Endothelial cell of umbilical vein (primary cell): ENCODE measurements around the gene ZNF543. TPM values are rescaled to one million over a fixed set of nuclear protein-coding genes. Genes with fewer than 3 reads are reported as not detected.

Experiments
- BruUV-seq: library from RNA; stranded (reverse); fragments of 400-500 nt; replicated peaks from 2 replicates; lab custom pipeline; 2021; lab: Mats Ljungman, UMichigan
- CTCF ChIA-PET: fragments of 300-600, 350-600 bp; sonication (Branson Sonifier 250); formaldehyde crosslinking; loops from one replicate; lab custom pipeline; 2021; ENCODE audit warnings: antibody characterized with exemption, inconsistent platforms; lab: Charles Lee
- POLR2A ChIA-PET: fragments of 300-600, 350-600 bp; sonication (Branson Sonifier 250); formaldehyde crosslinking; loops from one replicate; lab custom pipeline; 2021; ENCODE audit warnings: antibody characterized with exemption, inconsistent platforms; lab: Charles Lee
- DNase-seq: peaks from one replicate; pipeline ENCODE4 v3.0.0-alpha.2; 2011; ENCODE audit warnings: low read depth, low spot score
- FAIRE-seq: peaks from 2 replicates; lab custom pipeline; 2011; peaks lifted over from hg19 to GRCh38; lab: Jason Lieb, UNC
- H2AFZ ChIP-seq: 2 replicates; pipeline ENCODE4 v1.6.0; 2012; ENCODE audit warnings: low read depth, low read length, control low read depth, inconsistent platforms
- H3K27ac ChIP-seq: 2 replicates; pipeline ENCODE4 v1.5.1; 2011; ENCODE audit warnings: low read depth, mild to moderate bottlenecking, control low read depth, low read length, moderate library complexity; ENCODE audit not compliant: insufficient read depth
- H3K27me3 ChIP-seq, 2 experiments: 2 replicates each; pipeline versions ENCODE4 v1.6.0 to v1.6.1; 2011; ENCODE audit warnings: low read length in 2 of 2, mixed read lengths in 1 of 2; ENCODE audit not compliant: control insufficient read depth in 2 of 2, insufficient read depth in 2 of 2
- H3K36me3 ChIP-seq, 2 experiments: 2 replicates in 1 of 2; 3 replicates in 1 of 2; pipeline ENCODE4 v1.5.1; 2011; ENCODE audit warnings: low read length in 2 of 2, mild to moderate bottlenecking in 1 of 2, moderate library complexity in 1 of 2; ENCODE audit not compliant: control insufficient read depth in 2 of 2, insufficient read depth in 2 of 2; ENCODE audit errors: extremely low read depth in 1 of 2
- H3K4me1 ChIP-seq: 3 replicates; pipeline ENCODE4 v1.5.1; 2011; ENCODE audit warnings: mild to moderate bottlenecking, low read length; ENCODE audit not compliant: control insufficient read depth, insufficient read depth; ENCODE audit errors: extremely low read depth
- H3K4me2 ChIP-seq: 2 replicates; pipeline ENCODE4 v1.6.1; 2011; ENCODE audit warnings: low read length, control low read depth, mixed read lengths; ENCODE audit not compliant: insufficient read depth
- H3K4me3 ChIP-seq, 3 experiments: fragments of 200-600 bp in 1 of 3; sonication (generic), shearing (Covaris generic) in 1 of 3; replicated peaks in 1 of 3; 2 replicates each; pipeline ENCODE4 v1.5.1; 2011 to 2016; ENCODE audit warnings: control low read depth in 3 of 3, low read length in 3 of 3, mild to moderate bottlenecking in 2 of 3, inconsistent platforms in 1 of 3, low read depth in 1 of 3, moderate library complexity in 1 of 3; ENCODE audit not compliant: insufficient read depth in 1 of 3
- H3K79me2 ChIP-seq: 2 replicates; pipeline ENCODE4 v1.6.0; 2012; ENCODE audit warnings: low read length, inconsistent platforms; ENCODE audit not compliant: control insufficient read depth, insufficient read depth
- H3K9ac ChIP-seq: replicated peaks from 2 replicates; pipeline ENCODE3; 2011; ENCODE audit warnings: low read length, control low read depth; ENCODE audit not compliant: insufficient read depth; ENCODE audit errors: extremely low read depth
- H3K9me1 ChIP-seq: replicated peaks from 3 replicates; pipeline ENCODE4 v1.6.0; 2011; ENCODE audit warnings: mild to moderate bottlenecking, low read length; ENCODE audit not compliant: control insufficient read depth, insufficient read depth; ENCODE audit errors: extremely low read depth
- H3K9me3 ChIP-seq: replicated peaks from 2 replicates; pipeline ENCODE4 v1.5.1; 2012; ENCODE audit warnings: low read length, inconsistent platforms; ENCODE audit not compliant: control insufficient read depth, insufficient read depth
- H4K20me1 ChIP-seq: replicated peaks from 2 replicates; pipeline ENCODE3; 2011; ENCODE audit warnings: mild to moderate bottlenecking, low read length; ENCODE audit not compliant: control insufficient read depth, insufficient read depth; ENCODE audit errors: extremely low read depth
- CTCF ChIP-seq, 2 donors: IDR thresholded peaks; 1 replicate in 1 of 2; 2 replicates in 1 of 2; pipeline ENCODE4 v1.5.1; 2011; ENCODE audit warnings: low read length in 2 of 2, mild to moderate bottlenecking in 2 of 2, moderate library complexity in 2 of 2, control low read depth in 1 of 2, inconsistent platforms in 1 of 2, low read depth in 1 of 2; ENCODE audit not compliant: insufficient read depth in 1 of 2; ENCODE audit errors: extremely low read depth in 1 of 2
- EZH2 ChIP-seq: IDR thresholded peaks from 2 replicates; pipeline ENCODE4 v1.6.1; 2012; ENCODE audit warnings: borderline replicate concordance, low read depth, mild to moderate bottlenecking, moderate library complexity, low read length, inconsistent platforms; ENCODE audit not compliant: severe bottlenecking
- FOS ChIP-seq: IDR thresholded peaks from 2 replicates; pipeline ENCODE4 v1.6.1; 2011; ENCODE audit warnings: mild to moderate bottlenecking, low read length, moderate library complexity, borderline replicate concordance; ENCODE audit not compliant: insufficient read depth
- GATA2 ChIP-seq: IDR thresholded peaks from 2 replicates; pipeline ENCODE4 v1.7.0; 2011; ENCODE audit warnings: low read depth, mild to moderate bottlenecking, moderate library complexity, mixed read lengths, low read length; ENCODE audit not compliant: insufficient read length, insufficient read depth
- JUN ChIP-seq: IDR thresholded peaks from 2 replicates; pipeline ENCODE4 v1.6.1; 2011; ENCODE audit warnings: borderline replicate concordance, low read depth; ENCODE audit not compliant: insufficient read length, insufficient read depth
- MAX ChIP-seq: IDR thresholded peaks from 2 replicates; pipeline ENCODE4 v1.6.1; 2011; ENCODE audit not compliant: insufficient read depth, insufficient read length
- MYC ChIP-seq: IDR thresholded peaks from one replicate; pipeline ENCODE4 v1.6.1; 2011; ENCODE audit warnings: mild to moderate bottlenecking, low read depth, low read length
- POLR2A ChIP-seq: IDR thresholded peaks from 2 replicates; pipeline ENCODE4 v1.6.1; 2012; ENCODE audit warnings: low read depth, mild to moderate bottlenecking, control low read depth, low read length
- POLR2AphosphoS5 ChIP-seq: IDR thresholded peaks from 2 replicates; pipeline ENCODE4 v1.6.1; 2012; ENCODE audit warnings: low read depth, mild to moderate bottlenecking, control low read depth, low read length, moderate library complexity; ENCODE audit not compliant: insufficient read depth
- dilution Hi-C: fragments of 300-500 bp; cut with MboI; formaldehyde crosslinking; loops from one replicate; pipeline ENCODE4 v1.15.0; 2019; ENCODE audit warnings: low sequenced_read_pairs; ENCODE audit not compliant: extremely low pct_ligation_motif_present
- intact Hi-C: fragments of 100-400 bp; cut with micrococcal nuclease; formaldehyde crosslinking; loops from one replicate; pipeline ENCODE4 v1.10.0; 2022
- polyA plus RNA-seq, 4 experiments: library from polyadenylated mRNA; depleted of rRNA in 3 of 4; stranded (reverse) in 3 of 4; unstranded in 1 of 4; fragments of >200 nt; gene quantifications; 2 replicates each; pipeline versions ENCODE4 v1.2.1 to v1.2.3, GENCODE V29; 2011 to 2012; ENCODE audit warnings: missing spikeins in 1 of 4
- total RNA-seq: library from RNA; stranded (reverse); gene quantifications from 2 replicates; pipeline ENCODE4 v1.2.3, GENCODE V29; 2021

Gene ZNF543
- total and polyA plus RNA-seq, 2 donors (not counting 3 experiments of a cell fraction or from before 2014, with no cell fraction given) = 1.1 to 5.3 TPM

GRCh38 chr19:57271280-57271679 lies 49.0 kb upstream of the ZNF543 start:
- Histone ChIP-seq H3K4me2 (no peak overlapping the region), H3K9ac (no peak overlapping the region), H3K79me2 (no peaks in the 10 kb centered on the region), H3K27ac (no peak overlapping the region), H2AFZ (no peak overlapping the region), H4K20me1 (no peaks in the 10 kb centered on the region), H3K27me3 (no peaks in the 10 kb centered on the region), H3K4me1 (no peaks in the 10 kb centered on the region), H3K4me3 (no peak overlapping the region), H3K9me1 (no peaks in the 10 kb centered on the region), H3K9me3 (no peaks in the 10 kb centered on the region), H3K36me3 (no peaks in the 10 kb centered on the region)
- intact Hi-C loops = no loop called here
- POLR2A ChIA-PET = no interaction called here
- CTCF ChIA-PET = no interaction called here
- no peak for TF ChIP-seq EZH2
- no peak for TF ChIP-seq FOS
- TF ChIP-seq JUN = no peak
- no peak for TF ChIP-seq MAX
- no peak for TF ChIP-seq CTCF (IDR thresholded peaks at IDR 0.05; ENCODE audit: extremely low read depth in 1 of 2, insufficient read depth in 1 of 2, low read depth in 1 of 2, low read length in 2 of 2)
- no peak for TF ChIP-seq POLR2AphosphoS5
- no peak for TF ChIP-seq GATA2
- no peak for TF ChIP-seq POLR2A
- TF ChIP-seq MYC = no peak
- FAIRE-seq (no peak), DNase-seq (no peak)
- no TSS peak for BruUV-seq
- dilution Hi-C loops = no loop called here
